ENCODE measurements around the gene CORO1C. TPM values are rescaled to one million over a fixed set of nuclear protein-coding genes. Genes with fewer than 3 reads are reported as not detected.

The CORO1C gene
- total and polyA plus RNA-seq, 9 of the 15 experiments (the other 6 are each of a cell fraction or from before 2014, with no cell fraction given) = 55.2 to 280 (median 150) TPM

- TF ChIP-seq PRDM10 (IDR thresholded peaks at IDR 0.05; ENCODE audit: partially characterized antibody) (peak; percentile 59), ZNF764 (CRISPR knock-in tag; IDR thresholded peaks at IDR 0.05; ENCODE audit: low read depth) (no peak), ZNF197 (CRISPR knock-in tag; IDR thresholded peaks at IDR 0.05; ENCODE audit: low read depth) (peak; percentile 86), MIER1 (IDR thresholded peaks at IDR 0.05; ENCODE audit: low read depth) (peak; percentile 94), FOSL1 (tag; conservative IDR thresholded peaks at IDR 0.05) (peak; percentile 89), TRIM24 (IDR thresholded peaks at IDR 0.05) (peak; percentile 94 to 95), SAFB2 (IDR thresholded peaks at IDR 0.05; ENCODE audit: borderline replicate concordance, low read depth, low read length, severe bottlenecking) (no peak), SMC3 (conservative IDR thresholded peaks at IDR 0.05; ENCODE audit: insufficient read depth, low read depth, low read length) (no peak), ZNF740 (CRISPR knock-in tag; IDR thresholded peaks at IDR 0.05) (no peak), ZNF740 (tag; IDR thresholded peaks at IDR 0.05) (no peak), ZNF589 (CRISPR knock-in tag; IDR thresholded peaks at IDR 0.05; ENCODE audit: low read depth) (peak; percentile 97), RBM17 (IDR thresholded peaks at IDR 0.05; ENCODE audit: borderline replicate concordance, low read depth, low read length) (no peak), BRCA1 (IDR thresholded peaks at IDR 0.05) (no peak), BRCA1 (CRISPR knock-in tag; IDR thresholded peaks at IDR 0.05) (no peak), ZNF311 (CRISPR knock-in tag; IDR thresholded peaks at IDR 0.05) (peak; percentile 84), GATAD2A (IDR thresholded peaks at IDR 0.05) (0 out of 2 replicates have a peak, but pooled peaks have one; percentile 68), ZFP30 (CRISPR knock-in tag; IDR thresholded peaks at IDR 0.05; ENCODE audit: borderline replicate concordance) (no peak), MECOM (CRISPR knock-in tag; IDR thresholded peaks at IDR 0.05) (no peak), KLF16 (IDR thresholded peaks at IDR 0.05) (peak; percentile 94), TARDBP (IDR thresholded peaks at IDR 0.05) (0 out of 2 replicates have a peak, but pooled peaks have one; percentile 42), SOX6 (IDR thresholded peaks at IDR 0.05) (peak; percentile 97), ZNF354B (CRISPR knock-in tag; IDR thresholded peaks at IDR 0.05) (no peak), RBM39 (optimal IDR thresholded peaks at IDR 0.05; ENCODE audit: low read depth, low read length) (no peak), PHF21A (IDR thresholded peaks at IDR 0.05; ENCODE audit: borderline replicate concordance, low read depth) (0 out of 2 replicates have a peak, but pooled peaks have one; percentile 72), ATF1 (CRISPR knock-in tag; IDR thresholded peaks at IDR 0.05) (no peak), ATF1 (tag; IDR thresholded peaks at IDR 0.05) (peak; percentile 54), SIX5 (IDR thresholded peaks at IDR 0.05; ENCODE audit: borderline replicate concordance in 1 of 2, insufficient read depth in 1 of 2, low read depth in 1 of 2, low read length in 2 of 2) (no peak), EP400 (IDR thresholded peaks at IDR 0.05) (0 out of 2 replicates have a peak, but pooled peaks have one; percentile 19), NFIX (CRISPR knock-in tag; IDR thresholded peaks at IDR 0.05; ENCODE audit: low read depth) (no peak)
Measured at GRCh38 chr12:108699955-108700563, 31.3 kb downstream of the CORO1C start (continued).
